Dermis blood vessel endothelial cell (primary cell): ENCODE measurements around the gene XRCC3. TPM values are rescaled to one million over a fixed set of nuclear protein-coding genes. Genes with fewer than 3 reads are reported as not detected.

Source experiments
- DNase-seq: peaks from one replicate; pipeline ENCODE4 v3.0.0; 2010
- total RNA-seq: library from RNA; depleted of rRNA; stranded (reverse); fragments of >200 nt; gene quantifications from 2 replicates; pipeline ENCODE4 v1.2.3, GENCODE V29; 2014

The XRCC3 gene
- total RNA-seq = 18.2 and 26.9 TPM in 2 replicates

- DNase-seq = peak; percentile 100
Measured at GRCh38 chr14:103715052-103716000, at the start of gene XRCC3, which contains the start of gene ZFYVE21. XRCC3 (minus strand) TSS chr14:103715451; CDS start chr14:103711087, 4,364 bp downstream. ZFYVE21 (plus strand) TSS chr14:103715810; CDS start chr14:103715842, 32 bp downstream.

DNA sequence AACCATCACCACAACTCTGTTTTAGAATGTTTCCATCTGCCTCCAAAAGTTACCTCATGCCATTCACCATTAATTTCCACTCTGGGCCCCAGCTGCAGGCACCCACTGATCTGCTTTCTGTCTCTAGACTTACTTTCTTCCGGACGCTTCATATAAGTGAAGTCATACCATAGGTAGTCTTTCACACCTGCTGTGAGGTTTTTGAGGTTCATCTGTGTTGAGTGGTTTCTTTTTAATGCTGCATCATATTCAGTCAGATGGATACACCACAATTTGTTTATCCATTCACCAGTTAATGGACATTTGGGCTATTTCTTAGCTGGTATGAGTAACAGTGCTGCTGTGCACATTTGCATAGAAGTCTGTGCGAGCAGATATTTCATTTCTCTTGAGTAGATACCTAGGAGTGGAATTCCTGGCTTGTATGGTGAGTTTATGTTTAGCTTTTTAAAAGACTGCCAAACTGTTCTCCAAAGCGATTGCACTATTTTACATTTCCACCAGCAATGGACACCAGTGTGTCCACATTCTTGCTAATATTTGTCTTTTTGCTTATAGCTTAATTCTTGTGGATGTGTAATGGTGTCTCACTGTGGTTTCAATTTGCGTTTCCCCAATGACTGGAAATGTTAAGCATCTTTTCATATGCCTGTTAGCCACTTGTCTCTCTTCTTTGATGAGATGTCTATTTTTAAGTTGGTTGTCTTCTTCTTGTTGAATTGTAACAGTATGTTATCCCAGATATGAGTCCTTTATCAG is 48.7 kb upstream of the XRCC3 start:
- no peak for DNase-seq

GRCh38 chr14:103762541-103762940 is 47.3 kb upstream of the XRCC3 start:
- DNase-seq = no peak

DNA sequence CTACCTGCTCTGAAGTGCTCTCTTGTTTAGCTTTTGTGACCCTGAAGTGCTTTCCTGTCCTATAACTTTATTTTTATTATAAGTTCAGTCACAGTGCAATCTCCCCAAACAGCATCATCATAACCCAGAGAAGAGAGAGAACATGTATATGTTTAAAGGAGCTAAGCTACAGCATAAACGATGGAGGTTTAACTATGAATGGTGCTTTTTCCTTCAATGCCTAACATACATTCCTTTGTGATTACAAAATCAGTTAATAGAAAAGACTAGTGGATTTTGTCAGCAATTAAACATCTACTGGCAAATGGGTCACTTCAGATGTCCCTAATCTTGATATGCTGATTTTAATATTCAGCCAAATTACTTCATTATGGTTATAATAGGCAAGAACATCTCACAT is 46.8 kb upstream of the XRCC3 start:
- no peak for DNase-seq

DNA sequence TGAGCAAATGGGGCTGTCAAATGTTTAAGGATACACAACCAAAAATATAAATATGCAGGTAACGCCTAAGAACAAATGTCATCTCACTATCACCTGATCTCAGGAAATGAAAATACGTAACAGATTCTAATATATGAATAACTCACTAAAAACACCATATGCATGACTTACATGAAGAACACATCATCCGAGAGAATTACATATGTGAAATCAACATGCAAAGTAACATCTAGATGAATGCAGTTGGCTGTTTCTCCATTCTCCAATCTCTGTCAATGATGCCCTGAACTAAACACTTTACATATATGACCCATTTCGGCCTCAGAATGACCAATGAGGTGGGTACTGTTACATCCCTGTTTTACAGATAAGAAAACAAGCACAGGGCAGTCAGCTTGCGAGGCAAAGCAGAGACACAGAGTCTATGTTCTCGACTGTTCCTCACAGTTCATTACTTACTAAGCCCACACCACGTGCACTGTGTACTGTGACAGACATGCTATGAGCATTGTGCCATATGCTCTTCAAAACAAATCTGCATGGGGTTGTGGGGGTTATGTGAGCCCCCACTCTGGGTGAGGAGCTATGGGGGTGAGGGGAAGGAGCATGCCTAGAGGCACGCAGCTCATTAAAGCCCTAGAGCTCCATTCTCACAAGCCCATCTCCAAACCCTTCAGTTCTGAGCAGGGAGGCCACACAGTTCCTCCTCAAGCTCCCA is 43.0 kb upstream of the XRCC3 start:
- no peak for DNase-seq

GRCh38 chr14:103755060-103755459 is 39.8 kb upstream of the XRCC3 start:
- peak; percentile 53 for DNase-seq

GRCh38 chr14:103753774-103754173 is 38.5 kb upstream of the XRCC3 start:
- no peak for DNase-seq

DNA sequence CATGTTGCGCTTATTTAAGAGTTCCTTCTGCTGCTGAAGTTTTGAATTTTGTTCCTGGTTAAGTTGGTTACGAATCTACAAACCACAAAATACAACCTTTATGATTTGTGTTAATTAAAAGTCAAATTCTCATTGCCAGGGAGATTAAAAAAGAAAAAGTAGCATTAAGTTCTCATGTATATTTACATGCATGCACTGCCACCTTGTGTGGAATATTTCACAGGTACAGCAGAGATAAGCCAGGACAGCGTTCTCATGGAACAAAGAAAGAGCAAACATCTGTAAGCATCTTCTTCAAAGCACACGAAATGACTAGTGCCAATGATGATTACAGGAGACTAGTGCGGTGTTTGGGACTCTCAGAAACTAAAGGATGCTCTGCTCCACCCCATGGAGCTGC is 34.6 kb upstream of the XRCC3 start:
- DNase-seq = no peak

DNA sequence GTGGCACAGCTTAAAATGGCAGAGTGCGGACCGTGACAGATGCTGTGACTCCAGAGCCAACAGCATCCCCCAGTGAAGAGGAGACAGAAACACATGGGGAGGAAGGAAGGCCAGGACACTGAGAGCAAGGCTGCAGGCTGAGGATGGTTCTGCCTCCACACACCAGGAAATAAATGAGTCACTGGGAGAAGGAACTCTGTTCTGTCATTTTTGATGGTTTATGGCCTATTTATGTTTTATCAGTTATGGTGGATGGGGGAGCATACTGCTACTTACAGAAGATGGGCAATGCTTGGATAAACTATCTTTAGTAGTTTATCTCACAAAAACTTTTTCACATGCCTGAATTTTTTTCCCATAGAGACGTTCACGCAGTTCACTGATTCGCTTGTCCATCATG is 34.2 kb upstream of the XRCC3 start:
- DNase-seq = peak; percentile 24

DNA sequence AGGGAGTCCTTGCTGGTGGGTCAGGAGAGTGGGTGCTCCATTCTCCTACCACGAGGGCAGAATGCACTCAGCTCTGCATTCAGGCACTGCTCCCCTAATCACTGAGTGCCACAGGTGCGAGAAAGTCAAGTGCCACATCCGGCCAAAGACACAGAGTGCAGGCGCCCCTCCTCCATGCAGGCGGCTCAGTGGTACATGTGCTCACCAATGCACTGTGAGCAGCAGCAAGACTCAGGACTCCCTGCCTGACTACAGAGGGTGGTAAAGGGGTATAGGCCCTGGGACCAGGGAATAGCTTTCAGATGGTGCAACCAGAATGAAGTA is 33.2 kb upstream of the XRCC3 start:
- DNase-seq = no peak

DNA sequence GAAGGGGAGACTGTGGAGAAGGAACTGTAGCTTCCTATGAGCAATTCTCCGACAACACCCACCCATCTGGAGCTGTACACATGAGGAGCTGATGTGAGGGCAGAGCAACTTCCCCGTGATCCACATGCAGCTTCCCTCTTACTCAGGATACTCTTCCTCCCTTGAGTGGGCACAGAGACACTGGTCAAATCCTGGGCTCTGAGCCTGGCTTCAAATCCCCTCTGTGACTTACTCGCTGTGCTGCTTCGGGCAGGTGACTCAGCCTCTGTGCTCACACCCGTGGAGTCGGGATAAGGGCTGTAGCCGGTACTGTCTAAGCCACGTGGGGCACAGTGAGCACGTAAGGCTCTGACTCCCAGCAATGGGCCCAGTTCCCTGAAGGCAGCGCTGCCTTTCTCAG is 31.4 kb upstream of the XRCC3 start:
- DNase-seq = no peak

DNA sequence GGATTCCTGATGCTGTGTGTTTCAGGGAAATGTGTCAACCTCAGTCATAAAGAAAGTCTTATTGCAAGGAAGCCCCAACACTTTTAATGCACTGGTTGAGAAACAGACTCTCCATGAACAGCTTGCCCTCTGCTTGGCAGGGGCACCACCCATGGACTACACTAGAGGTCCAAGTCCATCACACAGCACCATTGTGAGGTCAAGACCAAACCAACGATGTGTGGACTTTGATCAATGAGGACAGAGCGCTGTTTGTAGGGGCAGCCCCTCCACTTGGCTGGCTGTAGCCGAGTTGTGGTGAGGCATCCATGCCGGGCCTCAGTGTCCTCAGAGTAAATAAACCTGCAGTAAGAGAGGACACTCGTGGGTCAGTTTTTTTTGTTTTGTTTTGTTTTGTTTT is 30.2 kb upstream of the XRCC3 start:
- DNase-seq = no peak

DNA sequence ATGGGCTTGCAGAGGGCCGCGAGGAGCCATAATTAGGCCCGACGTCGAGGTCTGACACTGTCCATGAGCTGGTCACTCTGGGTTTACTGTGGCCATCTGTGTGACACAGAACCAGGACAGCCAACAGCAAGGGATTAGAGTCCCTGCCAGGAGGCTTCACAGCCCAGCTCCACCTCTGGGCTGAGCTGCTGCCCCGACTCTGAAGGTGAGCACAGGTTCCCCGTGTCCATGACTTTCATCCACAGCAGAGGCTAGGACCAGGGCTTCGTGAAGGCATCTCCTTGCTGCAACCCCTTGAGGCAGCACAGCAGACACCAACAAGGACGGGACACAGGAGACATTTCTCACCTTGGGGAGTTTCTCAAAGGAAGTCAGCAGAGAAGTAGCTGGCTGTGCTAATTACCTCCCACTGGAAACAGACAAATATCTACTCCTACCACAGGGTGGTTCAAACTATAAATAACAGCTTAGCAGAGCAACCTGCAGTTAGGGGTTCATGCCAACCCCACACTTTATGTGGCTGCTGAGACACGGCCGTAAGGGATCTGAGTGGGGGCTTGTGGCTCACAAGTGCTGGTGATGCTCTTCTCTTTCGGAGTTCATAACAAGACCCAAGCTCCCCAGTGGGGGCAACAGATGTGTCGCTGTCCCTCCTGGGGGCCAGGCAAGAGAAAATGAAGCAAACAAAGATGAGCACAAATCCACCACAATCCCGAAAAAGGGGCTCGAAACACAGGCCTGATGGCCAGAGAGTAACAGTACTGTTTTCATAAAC is 29.6 kb upstream of the XRCC3 start:
- DNase-seq = no peak

GRCh38 chr14:103743691-103744090 is 28.4 kb upstream of the XRCC3 start:
- DNase-seq = no peak

- no peak for DNase-seq
Measured at GRCh38 chr14:103742499-103743255, 27.4 kb upstream of the XRCC3 start.

DNA sequence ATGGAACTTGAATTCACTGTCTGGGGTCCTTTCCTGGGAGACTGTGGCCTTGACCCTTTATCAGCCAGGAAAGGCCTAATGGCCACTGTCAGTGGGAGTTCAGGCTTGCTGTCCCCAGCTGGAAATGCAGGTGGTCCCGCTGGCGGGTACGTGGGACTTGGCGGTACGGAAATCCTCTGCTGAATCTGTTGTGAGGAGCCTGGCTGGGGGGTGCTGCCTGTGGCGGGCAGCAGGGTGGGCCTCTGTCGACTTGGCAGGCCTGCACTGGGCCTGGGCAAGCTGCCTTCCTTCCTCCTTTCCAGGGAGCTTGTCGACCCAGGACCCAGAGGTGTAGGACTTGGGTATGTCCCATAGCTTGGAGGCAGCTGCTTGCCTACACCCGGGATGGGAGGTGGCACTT is 26.6 kb upstream of the XRCC3 start:
- DNase-seq = no peak

DNA sequence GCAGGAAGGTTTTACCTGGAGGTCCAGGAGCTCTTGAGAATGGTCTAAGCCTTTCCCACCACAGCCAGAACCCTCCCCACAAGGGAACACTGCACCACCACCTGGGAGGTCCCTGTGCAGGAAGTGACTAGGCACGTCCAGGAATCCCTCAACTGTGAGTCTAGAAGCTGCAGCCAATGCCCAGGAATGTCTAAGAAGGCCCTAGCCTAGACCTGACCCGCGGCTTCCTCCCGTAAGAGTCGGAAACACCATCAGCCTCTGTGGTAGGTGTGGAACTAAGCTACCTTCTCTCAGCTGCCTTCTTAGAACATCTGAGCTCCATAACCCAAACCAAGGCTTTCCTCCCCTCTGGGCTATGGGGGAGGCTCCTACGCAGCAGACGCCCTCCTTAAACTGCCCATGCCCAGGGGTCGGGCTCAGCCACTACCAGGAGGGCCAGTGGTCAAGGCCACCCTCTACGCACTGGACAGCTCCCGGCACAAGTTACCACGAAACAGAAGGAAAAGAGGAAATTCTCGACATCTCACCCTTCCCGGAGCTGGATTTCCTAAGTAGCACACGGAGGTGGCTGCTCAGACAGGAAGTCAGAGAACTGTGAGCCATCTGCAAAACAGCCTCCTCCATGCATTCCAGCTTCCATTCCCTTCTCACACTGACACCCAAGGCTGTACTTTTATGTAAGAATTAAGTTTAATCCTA is 25.9 kb upstream of the XRCC3 start:
- peak; percentile 64 for DNase-seq

DNA sequence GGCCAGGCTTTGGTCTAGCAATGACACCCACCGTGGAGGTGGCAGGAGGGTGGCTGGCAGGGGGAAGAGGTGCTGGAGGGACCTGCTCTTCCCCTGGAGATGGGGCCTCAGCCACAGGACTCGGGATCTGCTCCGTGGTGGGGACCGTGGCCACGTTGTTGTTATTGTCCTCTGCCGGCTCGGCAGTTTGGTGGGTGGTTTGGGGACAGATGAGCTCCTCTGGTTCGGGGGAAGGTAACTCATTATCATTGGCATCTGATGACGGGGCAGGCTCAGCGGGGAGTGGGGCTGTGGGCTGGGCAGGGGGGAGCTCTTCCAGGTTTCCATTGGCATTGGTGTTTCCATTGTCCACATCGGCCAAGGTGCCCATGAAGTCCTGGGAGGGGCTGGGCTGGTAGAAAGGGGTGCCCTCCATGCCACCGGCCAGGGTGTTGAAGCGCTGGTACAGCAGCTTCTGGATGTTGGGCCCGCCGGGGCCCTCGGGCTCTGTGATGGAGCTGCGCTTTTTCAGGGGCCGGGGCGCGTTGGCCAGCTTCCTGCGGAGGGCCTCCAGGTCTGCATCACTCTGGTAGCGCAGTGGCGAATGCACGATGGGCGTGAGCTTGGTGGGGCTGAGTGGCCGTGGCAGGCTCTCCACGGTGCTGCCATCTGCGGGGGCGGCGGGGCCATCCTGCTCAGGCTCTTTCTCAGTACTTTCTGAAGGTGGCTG is 24.7 kb upstream of the XRCC3 start:
- no peak for DNase-seq

- DNase-seq = no peak
Measured at GRCh38 chr14:103739466-103739792, 24.2 kb upstream of the XRCC3 start.

DNA sequence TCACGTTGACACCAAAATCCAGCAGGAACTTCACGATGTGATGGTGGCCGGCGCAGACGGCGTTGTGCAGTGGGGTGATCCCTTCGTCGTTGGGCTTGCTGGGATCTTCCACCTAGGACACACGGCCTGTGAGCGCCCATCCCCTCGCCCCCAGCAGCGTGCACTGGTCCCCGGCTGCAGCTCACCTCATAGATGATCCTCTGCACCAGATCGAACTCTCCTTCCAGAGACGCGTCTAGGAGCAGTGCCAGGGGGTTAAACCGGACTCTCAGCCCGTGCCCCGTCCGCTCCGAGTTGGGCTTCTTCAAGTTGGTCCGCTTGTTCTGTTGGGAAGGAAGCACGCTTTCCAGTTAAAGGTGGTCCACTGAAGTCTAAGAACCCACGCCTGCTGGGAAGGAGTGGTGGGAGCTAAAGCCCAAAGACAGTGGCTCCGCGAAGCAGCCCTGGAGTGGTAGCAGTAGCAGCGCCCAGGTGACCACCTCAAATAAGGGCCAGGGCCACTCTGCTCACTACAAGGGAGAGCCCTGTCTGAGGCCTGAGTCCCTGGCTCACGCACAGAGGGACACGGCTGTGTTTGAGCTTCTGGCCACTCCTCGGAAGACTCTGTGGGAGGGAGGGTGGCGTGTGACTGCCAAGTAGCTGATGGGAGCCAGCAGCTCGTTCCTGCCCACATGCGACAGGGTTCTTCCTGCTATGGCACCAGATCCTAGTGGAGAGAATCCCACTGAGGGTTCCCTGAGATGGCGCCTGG is 23.6 kb upstream of the XRCC3 start:
- DNase-seq = no peak
